Measurements from ENCODE around the gene MYO10. TPM values are rescaled to one million over a fixed set of nuclear protein-coding genes. Genes with fewer than 3 reads are reported as not detected.

MYO10 gene
- total RNA-seq, 2 experiments from 2014 or later = not detected

DNA sequence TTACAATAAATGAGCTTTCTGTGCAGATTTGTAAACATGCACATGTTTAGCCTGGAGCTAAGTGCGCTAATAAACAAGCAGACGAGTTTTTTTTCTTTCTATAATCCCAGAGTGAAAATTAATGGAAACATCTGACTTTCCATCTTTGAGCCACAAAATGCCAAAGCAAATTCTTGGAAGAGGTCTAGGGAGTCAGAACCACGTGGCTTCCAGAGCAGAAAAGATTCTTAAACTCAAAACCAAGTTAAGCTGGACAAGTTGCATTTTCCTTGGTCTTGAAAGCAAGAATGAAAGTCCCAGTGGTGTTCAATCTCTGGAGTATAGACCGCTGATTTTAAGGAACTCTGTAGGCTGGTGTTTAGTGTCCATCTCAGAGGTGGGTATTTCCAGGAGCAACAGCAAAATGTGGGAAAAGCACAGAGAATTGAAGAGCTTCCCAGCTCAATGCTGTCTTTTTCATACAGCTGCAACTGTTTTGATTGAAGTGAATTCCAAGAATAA lies 71.4 kb downstream of the MYO10 start:
- Mint-ChIP-seq H3K9me3 (no peaks in the 10 kb centered on the region), H3K27me3 (no peaks in the 10 kb centered on the region), H3K4me3 (no peak overlapping the region), H3K27ac (no peak overlapping the region), H3K36me3 (ENCODE audit: low read depth) (no peaks in the 10 kb centered on the region), H3K4me1 (ENCODE audit: low read depth) (no peaks in the 10 kb centered on the region)
- TF ChIP-seq, protein P1, sequence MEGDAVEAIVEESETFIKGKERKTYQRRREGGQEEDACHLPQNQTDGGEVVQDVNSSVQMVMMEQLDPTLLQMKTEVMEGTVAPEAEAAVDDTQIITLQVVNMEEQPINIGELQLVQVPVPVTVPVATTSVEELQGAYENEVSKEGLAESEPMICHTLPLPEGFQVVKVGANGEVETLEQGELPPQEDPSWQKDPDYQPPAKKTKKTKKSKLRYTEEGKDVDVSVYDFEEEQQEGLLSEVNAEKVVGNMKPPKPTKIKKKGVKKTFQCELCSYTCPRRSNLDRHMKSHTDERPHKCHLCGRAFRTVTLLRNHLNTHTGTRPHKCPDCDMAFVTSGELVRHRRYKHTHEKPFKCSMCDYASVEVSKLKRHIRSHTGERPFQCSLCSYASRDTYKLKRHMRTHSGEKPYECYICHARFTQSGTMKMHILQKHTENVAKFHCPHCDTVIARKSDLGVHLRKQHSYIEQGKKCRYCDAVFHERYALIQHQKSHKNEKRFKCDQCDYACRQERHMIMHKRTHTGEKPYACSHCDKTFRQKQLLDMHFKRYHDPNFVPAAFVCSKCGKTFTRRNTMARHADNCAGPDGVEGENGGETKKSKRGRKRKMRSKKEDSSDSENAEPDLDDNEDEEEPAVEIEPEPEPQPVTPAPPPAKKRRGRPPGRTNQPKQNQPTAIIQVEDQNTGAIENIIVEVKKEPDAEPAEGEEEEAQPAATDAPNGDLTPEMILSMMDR (IDR thresholded peaks at IDR 0.05) = no peak
- no peak overlapping the region for H3K27ac ChIP-seq (ENCODE audit: low read depth in 1 of 2, low read length in 2 of 2)
- POLR2A ChIA-PET = no interaction called here
- DNase-seq (no peak), ATAC-seq (ENCODE audit: poor library complexity) (no peak)
- CTCF ChIA-PET = interaction anchor here (0.7 kb wide), 1 partner anchor 1277 kb away, joined by 4 read pairs; no protein-coding TSS in a partner anchor
- no peaks in the 10 kb centered on the region for H3K36me3 ChIP-seq (ENCODE audit: insufficient read depth, low read length)
- H3K9me3 ChIP-seq (ENCODE audit: control insufficient read depth in 1 of 2, insufficient read depth in 1 of 2, low read length in 2 of 2) = peaks cover 0 to under 1% of the 10 kb centered on the region in 2 experiments
- H3K4me3 ChIP-seq (ENCODE audit: low read length) = no peak overlapping the region
- no peaks in the 10 kb centered on the region for H3K4me1 ChIP-seq (ENCODE audit: insufficient read depth, low read length)
- H3K27me3 ChIP-seq (ENCODE audit: control insufficient read depth in 1 of 2, insufficient read depth in 2 of 2, low read length in 2 of 2) = no peaks in the 10 kb centered on the region
- intact Hi-C loops (cut with DNase I, micrococcal nuclease) = no loop called here

DNA sequence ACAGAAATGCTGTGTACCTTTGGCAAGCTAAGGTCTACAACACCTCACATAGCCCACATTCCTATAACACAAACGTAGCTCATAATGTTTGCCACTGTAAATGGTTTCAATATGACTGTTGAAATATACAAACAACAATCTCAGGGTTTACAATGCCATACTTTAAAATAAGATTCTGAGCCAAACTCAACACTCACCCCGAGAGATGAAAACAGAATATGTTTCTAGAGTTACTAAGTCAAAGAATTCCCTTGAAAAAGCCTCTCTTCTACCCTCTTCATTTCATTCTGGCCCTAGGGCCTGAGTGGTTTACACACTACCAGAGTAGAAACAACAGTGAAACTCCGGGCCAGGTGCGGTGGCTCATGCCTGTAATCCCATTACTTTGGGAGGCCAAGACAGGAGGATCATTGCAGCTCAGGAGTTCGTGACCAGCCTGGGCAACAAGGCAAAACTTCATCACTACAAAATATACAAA lies 72.6 kb downstream of the MYO10 start:
- H3K9me3 Mint-ChIP-seq = no peaks in the 10 kb centered on the region
- H3K27ac Mint-ChIP-seq = no peak overlapping the region

DNA sequence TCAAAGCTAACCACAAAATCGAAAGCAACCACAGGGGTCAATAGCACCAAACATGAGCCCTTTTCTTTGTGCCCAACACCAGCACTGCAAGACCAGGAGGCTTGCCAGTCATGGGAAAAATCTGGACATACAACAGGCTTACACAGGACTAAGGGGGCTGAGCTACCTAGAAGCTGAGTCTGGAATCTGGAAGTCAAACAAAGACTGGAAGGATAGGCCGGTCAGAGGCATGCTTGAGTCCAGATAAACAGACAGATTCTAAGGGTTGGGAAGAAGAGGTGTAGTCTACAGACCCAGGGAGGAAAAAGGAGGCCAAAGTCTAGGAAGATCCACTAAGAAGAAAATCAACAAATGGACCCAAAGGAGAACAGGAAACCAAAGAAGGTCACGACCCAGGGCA lies 73.3 kb downstream of the MYO10 start:
- H3K27ac Mint-ChIP-seq = no peak overlapping the region
- POLR2A ChIA-PET = no interaction called here
- CTCF ChIA-PET = no interaction called here

More for the DNA sequence above, 72.6 kb downstream of the MYO10 start:
- intact Hi-C loops (cut with DNase I, micrococcal nuclease) = no loop called here
- no peaks in the 10 kb centered on the region for H3K36me3 ChIP-seq (ENCODE audit: insufficient read depth, low read length)
- H3K27ac ChIP-seq (ENCODE audit: low read depth in 1 of 2, low read length in 2 of 2) = no peak overlapping the region
- Mint-ChIP-seq H3K4me3 (no peak overlapping the region), H3K4me1 (ENCODE audit: low read depth) (no peaks in the 10 kb centered on the region), H3K36me3 (ENCODE audit: low read depth) (no peaks in the 10 kb centered on the region), H3K27me3 (no peaks in the 10 kb centered on the region)
- no peak for ATAC-seq (ENCODE audit: poor library complexity)
- TF ChIP-seq, protein P1 (IDR thresholded peaks at IDR 0.05) = no peak
- H3K9me3 ChIP-seq (ENCODE audit: control insufficient read depth in 1 of 2, insufficient read depth in 1 of 2, low read length in 2 of 2) = peaks cover 0 to 8% of the 10 kb centered on the region in 2 experiments
- CTCF ChIA-PET = no interaction called here
- no peaks in the 10 kb centered on the region for H3K4me1 ChIP-seq (ENCODE audit: insufficient read depth, low read length)
- POLR2A ChIA-PET = no interaction called here
- DNase-seq = no peak
- no peaks in the 10 kb centered on the region for H3K27me3 ChIP-seq (ENCODE audit: control insufficient read depth in 1 of 2, insufficient read depth in 2 of 2, low read length in 2 of 2)
- no peak overlapping the region for H3K4me3 ChIP-seq (ENCODE audit: low read length)

More for the DNA sequence above, 73.3 kb downstream of the MYO10 start:
- Histone ChIP-seq H3K27ac (ENCODE audit: low read depth in 1 of 2, low read length in 2 of 2) (no peak overlapping the region), H3K9me3 (ENCODE audit: control insufficient read depth in 1 of 2, insufficient read depth in 1 of 2, low read length in 2 of 2) (peaks cover 0 to 9% of the 10 kb centered on the region in 2 experiments), H3K4me3 (ENCODE audit: low read length) (no peak overlapping the region), H3K4me1 (ENCODE audit: insufficient read depth, low read length) (no peaks in the 10 kb centered on the region), H3K36me3 (ENCODE audit: insufficient read depth, low read length) (no peaks in the 10 kb centered on the region), H3K27me3 (ENCODE audit: control insufficient read depth in 1 of 2, insufficient read depth in 2 of 2, low read length in 2 of 2) (no peaks in the 10 kb centered on the region)
- DNase-seq (no peak), ATAC-seq (ENCODE audit: poor library complexity) (no peak)
- Mint-ChIP-seq H3K4me1 (ENCODE audit: low read depth) (no peaks in the 10 kb centered on the region), H3K9me3 (no peaks in the 10 kb centered on the region), H3K27me3 (no peaks in the 10 kb centered on the region), H3K4me3 (no peak overlapping the region), H3K36me3 (ENCODE audit: low read depth) (no peaks in the 10 kb centered on the region)
- intact Hi-C loops (cut with DNase I, micrococcal nuclease) = no loop called here
- TF ChIP-seq, protein P1 (IDR thresholded peaks at IDR 0.05) = no peak

All from CD4-positive, alpha-beta T cell (primary cell).